HG03159 (cell line): Measurements from ENCODE around the gene TASL.
A peak's percentile ranks its signal among the peaks of the same experiment; 100 is the strongest.
"Not testable (repeated sequence)": the region's sequence is repeated elsewhere in the genome, so short reads cannot be mapped to it uniquely, and the experiment has no call there.

Source experiments
- ATAC-seq: cut with Tn5 transposase; IDR thresholded peaks from one replicate; pipeline ENCODE4 v1.9.1; 2021; ENCODE audit warnings: mild to moderate bottlenecking, moderate library complexity; ENCODE audit not compliant: unreplicated experiment

The TASL gene

DNA sequence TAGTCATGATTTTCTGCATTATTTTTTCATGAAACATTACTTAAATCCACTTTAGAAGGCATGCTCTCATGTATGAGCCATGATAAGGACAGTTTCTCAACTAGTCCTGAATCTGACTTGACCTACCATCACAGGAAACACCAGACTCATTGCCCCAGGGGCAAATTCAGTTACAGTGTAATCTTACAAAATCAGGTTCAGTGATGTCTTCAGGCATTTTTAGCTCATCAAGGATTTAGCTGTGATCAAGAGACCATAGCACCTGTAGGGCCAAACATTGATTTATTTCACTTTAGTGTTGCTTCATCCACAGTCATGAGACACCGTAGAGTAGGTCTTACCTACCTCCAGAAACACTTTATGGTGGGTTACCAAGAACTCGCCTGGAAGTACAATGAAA lies 3.1 kb upstream of the TASL start:
- no peak for ATAC-seq

DNA sequence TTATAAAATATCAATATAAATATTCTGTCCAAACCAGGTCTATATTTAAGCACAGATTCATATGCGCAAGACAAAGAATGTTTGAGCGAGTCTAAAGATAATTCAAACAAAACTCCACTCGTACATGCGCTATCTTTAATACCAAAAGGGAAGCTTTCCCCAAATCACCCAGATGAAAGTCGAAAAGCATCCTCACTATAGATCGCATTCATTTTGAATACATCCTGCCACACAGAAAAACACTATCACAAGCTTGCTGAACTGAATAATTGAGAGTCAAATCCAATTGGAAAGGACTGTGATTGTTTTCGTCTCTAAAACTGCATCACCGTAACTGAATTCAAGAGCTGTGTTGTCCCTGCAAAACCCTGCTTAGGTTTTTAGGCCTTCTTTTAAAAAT lies 685 bp downstream of the TASL start:
- no peak for ATAC-seq

DNA sequence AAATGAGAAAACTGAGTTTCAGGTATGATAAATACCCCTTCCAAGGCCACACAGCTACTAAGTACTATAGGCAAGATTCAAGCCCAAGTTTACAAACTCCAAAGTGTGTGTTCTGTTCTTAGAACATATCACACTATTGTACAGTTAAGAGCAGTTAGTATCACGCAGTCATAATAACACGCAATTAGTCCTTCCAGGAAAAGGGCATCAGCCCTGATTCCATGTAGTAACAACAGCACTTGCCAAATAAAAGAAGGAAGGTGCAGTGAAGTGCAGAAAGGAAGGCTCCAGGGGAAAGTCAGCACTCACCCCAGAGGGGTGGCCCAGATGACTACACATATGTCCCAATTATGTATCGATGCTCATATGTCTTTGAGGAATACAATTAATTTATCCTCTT lies 4.4 kb downstream of the TASL start:
- no peak for ATAC-seq

DNA sequence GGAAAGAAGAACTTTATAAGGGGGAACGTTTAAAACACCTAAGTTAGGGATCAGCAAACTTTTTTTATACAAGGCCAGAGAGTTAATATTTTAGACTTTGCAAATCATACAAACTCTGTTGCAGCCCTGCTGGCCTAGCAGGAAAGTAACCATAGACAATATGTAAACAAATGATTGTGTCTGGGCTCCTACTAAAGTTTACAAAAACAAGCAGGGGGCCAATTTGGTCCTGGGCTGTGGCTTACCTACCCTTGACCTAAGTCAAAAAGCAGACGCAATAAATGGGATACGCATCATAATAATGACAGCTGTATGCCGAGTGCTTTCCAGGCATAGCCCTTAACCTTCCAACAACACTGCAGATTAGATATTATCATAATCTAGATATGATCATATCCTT lies 4.9 kb downstream of the TASL start:
- ATAC-seq: no peak

DNA sequence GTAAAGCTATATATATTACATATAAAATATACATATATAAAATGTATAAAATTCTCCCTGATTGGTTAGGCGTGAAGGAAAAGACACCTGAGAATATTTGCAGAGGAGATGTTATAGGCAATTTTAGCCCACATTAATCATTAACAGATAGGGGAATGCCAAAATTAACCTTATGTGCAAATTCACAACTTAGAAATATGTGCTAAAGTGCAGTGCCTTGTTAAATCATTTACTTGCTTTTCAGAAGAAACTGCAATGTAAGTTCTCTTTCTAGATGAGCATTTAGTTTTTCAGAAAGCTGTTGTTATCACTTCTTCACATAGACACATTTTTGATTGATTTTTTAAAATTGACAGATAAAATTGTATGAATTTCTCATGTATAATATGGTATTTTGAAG lies 5.6 kb downstream of the TASL start:
- peak; percentile 33 for ATAC-seq

DNA sequence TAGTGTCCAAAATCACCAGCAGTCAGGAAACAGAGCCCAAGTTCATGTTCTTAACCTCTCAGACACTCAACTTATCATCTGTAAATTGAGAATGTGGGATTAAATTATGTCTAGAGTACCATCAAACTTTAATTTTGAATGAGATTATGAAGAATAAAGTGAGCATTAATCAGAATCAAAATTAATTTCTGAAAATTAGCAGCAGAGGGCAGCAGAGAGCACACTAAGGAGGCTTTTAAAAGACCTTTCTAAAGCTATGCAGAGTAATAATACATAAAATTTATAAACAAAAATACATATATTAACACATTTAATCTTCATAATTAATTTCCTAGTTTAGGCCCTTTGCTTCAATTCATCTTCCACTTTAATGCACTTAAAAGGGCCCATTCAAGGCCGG lies 7.1 kb downstream of the TASL start:
- ATAC-seq: no peak

DNA sequence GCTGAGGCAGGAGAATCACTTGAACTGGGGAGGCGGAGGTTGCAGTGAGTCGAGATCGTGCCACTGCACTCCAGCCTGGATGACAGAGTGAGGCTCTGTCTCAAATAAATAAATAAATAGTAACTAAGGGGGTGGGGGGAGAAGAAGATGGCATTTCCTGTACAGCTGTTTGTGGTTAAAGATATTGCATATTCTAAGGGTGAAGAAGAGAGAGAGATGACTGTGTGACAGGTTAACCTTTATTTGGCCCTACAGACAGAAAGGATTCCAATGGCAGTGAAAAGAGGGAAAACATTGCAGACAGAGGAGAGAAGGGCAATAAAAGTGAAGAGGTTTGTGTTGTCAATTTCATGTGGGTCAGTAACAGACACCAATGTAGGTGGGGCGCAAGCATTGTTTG lies 9.4 kb downstream of the TASL start:
- ATAC-seq: peak; percentile 74

DNA sequence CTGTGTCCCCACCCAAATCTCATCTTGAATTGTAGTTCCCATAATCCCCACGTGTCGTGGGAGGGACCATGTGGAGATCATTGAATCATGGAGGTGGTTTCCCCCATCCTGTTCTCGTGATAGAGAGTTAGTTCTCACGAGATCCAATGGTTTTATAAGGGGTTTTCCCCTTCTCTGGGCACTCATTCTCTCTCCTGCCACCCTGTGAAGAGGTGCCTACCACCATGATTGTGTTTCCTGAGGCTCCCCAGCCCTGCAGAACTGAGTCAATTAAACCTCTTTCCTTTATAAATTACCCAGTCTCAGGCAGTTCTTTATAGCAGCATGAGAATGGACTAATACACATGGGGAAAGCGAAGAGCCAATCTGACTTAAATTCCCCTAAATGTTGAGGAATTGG lies 14.5 kb downstream of the TASL start:
- not testable (repeated sequence) for ATAC-seq

DNA sequence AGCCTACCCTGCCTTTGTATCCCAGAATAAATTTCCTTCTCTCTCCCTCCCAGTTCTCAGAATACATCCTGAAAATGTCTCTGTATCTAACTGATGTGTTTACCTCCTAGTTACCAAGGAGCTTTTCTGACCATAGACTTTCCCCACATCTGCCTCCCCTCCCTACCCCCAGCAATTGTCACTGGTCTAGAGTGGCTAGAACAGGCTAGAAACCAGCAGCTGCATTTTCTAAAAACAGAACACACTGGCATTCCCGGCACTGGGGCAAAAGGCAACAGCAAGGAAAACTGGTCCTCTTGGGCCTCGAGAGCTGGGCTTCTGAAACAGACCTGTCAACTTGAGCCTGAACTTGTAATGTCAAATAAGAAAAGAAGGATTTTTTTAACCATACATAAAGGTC lies 16.4 kb downstream of the TASL start:
- ATAC-seq: no peak

DNA sequence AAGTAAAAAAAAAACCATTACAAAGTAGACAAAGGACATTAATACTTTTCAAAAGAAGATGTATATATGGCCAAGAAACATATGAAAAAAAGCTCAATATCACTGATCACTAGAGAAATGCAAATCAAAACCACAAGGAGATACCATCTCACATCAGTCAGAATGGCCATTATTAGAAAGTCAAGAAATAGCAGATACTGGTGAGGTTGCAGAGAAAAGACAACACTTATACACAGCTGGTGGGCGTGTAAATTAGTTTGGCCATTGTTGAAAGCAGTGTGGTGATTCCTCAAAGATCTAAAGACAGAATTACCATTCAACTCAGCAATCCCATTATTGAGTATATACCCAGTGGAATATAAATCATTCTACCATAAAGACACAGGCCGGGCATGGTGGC lies 39.3 kb downstream of the TASL start:
- ATAC-seq: peak; percentile 52

DNA sequence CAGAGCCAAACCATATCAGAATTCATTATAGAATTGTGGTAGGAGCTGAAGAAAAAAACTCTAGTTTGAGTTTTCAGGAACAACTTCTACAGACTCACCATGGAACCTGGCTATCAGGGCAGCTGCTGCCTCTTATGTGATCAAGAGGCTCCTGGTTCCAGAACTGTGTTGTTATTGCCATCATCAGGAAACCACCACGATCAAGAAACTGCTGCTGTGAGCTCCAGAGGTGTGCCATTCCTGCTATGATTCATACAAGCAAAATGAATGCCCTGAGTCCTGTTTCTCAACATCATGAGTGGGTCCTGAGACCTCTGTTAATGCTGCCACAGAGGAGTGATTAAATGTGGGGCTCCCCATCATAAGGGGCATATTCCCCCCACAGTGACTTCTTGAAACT lies 43.7 kb downstream of the TASL start:
- no peak for ATAC-seq

DNA sequence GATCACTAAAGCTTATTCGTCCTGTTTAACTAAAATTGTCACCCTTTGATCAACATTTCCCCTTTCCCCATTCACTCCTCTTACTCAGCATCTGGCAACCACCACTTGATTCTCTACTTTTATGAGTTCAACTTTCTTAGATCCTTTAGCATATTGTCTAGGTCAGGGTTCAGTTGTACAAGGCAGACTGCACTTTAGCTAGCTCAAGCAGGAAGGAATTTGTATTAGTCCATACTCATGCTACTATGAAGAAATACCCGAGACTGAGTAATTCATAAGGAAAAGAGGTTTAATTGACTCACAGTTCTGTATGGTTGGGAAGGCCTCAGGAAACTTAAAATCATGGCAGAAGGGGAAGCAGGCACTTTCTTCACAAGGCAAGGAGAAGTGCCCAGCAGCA lies 44.3 kb downstream of the TASL start:
- ATAC-seq: no peak

DNA sequence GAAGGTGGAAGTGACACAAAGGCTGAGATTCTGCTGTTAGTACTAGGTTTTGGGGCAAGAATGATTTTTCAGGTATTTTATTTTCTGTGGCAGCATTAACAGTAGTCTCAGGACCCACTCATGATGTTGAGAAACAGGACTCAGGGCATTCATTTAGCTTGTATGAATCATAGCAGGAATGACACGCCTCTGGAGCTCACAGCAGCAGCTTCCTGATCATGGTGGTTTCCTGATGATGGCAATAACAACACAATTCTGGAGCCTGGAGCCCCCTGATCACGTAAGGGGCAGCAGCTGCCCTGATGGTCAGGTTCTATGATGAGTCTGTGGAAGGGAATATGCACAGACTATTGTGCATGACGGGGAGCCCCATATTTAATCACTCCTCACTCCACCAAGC lies 47.0 kb downstream of the TASL start:
- no peak for ATAC-seq

DNA sequence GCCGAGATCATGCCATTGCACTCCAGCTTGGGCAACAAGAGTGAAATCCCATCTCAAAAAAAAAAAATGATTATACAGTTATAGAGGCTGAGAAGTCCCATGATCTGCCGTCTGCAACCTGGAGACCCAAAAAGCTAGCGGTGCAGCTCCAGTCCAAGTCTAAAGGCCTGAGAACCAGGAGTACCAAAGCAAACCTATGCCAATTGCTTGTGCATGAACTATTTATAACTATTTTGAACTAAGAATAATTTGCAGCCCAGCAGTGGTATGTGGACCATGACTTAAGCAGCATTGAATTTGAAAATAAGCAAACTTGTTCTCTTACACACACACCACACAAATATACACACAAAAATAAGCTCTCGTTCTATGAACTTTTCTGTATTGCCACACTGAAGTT lies 51.8 kb downstream of the TASL start:
- no peak for ATAC-seq

DNA sequence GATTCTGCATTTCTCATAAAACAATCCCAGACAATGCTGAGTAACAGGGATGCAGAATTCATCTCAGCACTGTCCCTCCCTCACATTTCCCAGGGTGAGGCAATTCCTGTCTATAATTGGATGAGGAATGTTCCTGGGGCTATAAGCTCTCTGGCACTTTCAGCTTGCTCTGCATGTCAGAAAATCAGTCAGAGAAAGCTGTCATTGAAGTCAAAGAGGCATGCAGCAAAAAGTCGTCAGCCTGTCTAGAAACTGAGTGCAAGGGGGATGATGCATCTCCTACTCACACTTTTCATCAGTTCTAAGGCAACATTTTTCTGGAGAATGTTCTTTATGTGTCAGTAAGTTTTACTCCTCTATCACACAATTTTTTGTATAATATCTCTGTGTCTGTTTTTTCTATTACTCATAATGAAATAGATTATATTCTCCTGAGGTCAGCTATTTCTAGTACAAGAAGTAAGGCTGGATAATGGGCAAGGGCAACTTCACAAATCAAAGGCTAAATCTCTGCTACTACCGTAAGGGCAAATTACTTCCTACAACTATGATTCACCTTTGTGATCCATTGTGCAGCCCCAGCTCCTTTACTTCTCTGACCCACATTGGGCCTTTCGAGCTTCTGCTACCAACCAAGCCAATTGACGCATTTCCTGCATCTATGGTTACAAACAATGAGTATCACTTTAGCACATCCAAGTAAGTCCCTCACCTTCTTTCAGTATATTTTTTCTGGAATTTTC lies 56.0 kb downstream of the TASL start:
- no peak for ATAC-seq

DNA sequence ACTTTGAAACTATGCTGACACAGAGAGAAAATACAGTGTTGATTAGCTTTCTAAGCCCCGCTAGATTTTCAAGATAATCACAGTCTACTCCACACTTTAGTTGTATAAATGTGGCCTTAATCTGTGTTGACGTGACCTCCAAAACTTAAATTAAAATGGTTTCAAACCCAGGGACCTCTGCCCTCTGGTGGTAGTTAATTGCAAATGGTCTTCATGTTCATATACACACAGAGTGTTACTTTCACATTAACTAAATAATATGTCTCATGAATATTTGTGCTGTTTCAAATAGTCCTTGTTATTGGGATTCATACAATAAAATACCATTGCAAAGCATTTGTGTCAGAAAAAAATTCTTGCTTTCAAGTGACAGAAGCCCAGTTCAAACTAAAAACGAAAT lies 64.3 kb downstream of the TASL start:
- peak; percentile 84 for ATAC-seq
